K562 (cell line): ENCODE data around the gene MEOX1. TPM values are rescaled to one million over a fixed set of nuclear protein-coding genes. Genes with fewer than 3 reads are reported as not detected.

Experiments
- ATAC-seq: fragments of 200-7000 bp; cut with Tn5 transposase; 3 replicates; pipeline ENCODE4 v1.9.1; 2020; ENCODE audit warnings: moderate library complexity
- BruUV-seq: library from RNA; stranded (reverse); fragments of 400-500 nt; replicated peaks from 2 replicates; lab custom pipeline; 2021; lab: Mats Ljungman, UMichigan
- CTCF ChIA-PET: fragments of 300-600 bp; formaldehyde crosslinking; extraction: SDS; loops from one replicate; lab custom pipeline; 2021; ENCODE audit warnings: low intra/inter-chr PET ratio; lab: Yijun Ruan, JAX
- POLR2A ChIA-PET: fragments of 300-600, 350-650 bp; sonication (Branson Sonifier 250); formaldehyde crosslinking; extraction: SDS; loops from one replicate; lab custom pipeline; 2021; ENCODE audit warnings: antibody characterized with exemption, inconsistent platforms; lab: Yijun Ruan, JAX
- DNase-seq, 4 experiments: peaks; one replicate each; pipeline versions ENCODE4 v3.0.0 to v3.0.0-alpha.2; 2011 to 2018; ENCODE audit warnings: low spot score in 3 of 4, mixed read lengths in 3 of 4; ENCODE audit errors: extremely low read depth in 1 of 4
- FAIRE-seq: peaks from 2 replicates; lab custom pipeline; 2011; peaks lifted over from hg19 to GRCh38; lab: Jason Lieb, UNC
- H2AFZ ChIP-seq: 2 replicates; pipeline ENCODE4 v1.6.0; 2011; ENCODE audit warnings: low read depth, low read length, control low read depth, inconsistent platforms
- H3K27ac ChIP-seq: fragments of 200-600 bp; 3 replicates; pipeline ENCODE4 v1.8.0; 2011; ENCODE audit warnings: low read depth, mild to moderate bottlenecking, control low read depth, inconsistent platforms, low read length, moderate library complexity, mixed read lengths; ENCODE audit errors: extremely low read depth
- H3K27me3 ChIP-seq, 2 experiments: fragments of 300-600 bp in 1 of 2; 2 replicates in 1 of 2; 3 replicates in 1 of 2; pipeline versions ENCODE4 v1.6.0 to v1.8.0; 2011; ENCODE audit warnings: inconsistent platforms in 2 of 2, low read length in 2 of 2, mild to moderate bottlenecking in 1 of 2, mixed read lengths in 1 of 2, moderate library complexity in 1 of 2; ENCODE audit not compliant: control insufficient read depth in 2 of 2, insufficient read depth in 2 of 2
- H3K36me3 ChIP-seq: fragments of 300-600 bp; 3 replicates; pipeline ENCODE4 v1.8.0; 2011; ENCODE audit warnings: mild to moderate bottlenecking, low read length, inconsistent platforms; ENCODE audit not compliant: control insufficient read depth, insufficient read depth
- H3K4me1 ChIP-seq, 2 experiments: fragments of 200-600 bp in 1 of 2; replicated peaks in 1 of 2; 2 replicates in 1 of 2; 3 replicates in 1 of 2; pipeline versions ENCODE4 v1.5.1 to v1.8.0; 2011; ENCODE audit warnings: inconsistent platforms in 2 of 2, low read length in 2 of 2, mild to moderate bottlenecking in 1 of 2, mixed read lengths in 1 of 2, moderate library complexity in 1 of 2; ENCODE audit not compliant: control insufficient read depth in 2 of 2, insufficient read depth in 2 of 2
- H3K4me2 ChIP-seq: 2 replicates; pipeline ENCODE4 v1.6.1; 2011; ENCODE audit warnings: low read length, control low read depth, inconsistent platforms, mixed read lengths; ENCODE audit not compliant: insufficient read depth
- H3K4me3 ChIP-seq: fragments of 200-600 bp; sonication (generic), shearing (Covaris generic); 2 replicates; pipeline ENCODE4 v1.5.1; 2016; ENCODE audit warnings: control low read depth, inconsistent platforms
- H3K79me2 ChIP-seq: fragments of 200-600 bp; 3 replicates; pipeline ENCODE4 v1.8.0; 2011; ENCODE audit warnings: low read length, inconsistent platforms; ENCODE audit not compliant: control insufficient read depth, insufficient read depth
- H3K9ac ChIP-seq, 2 experiments: 2 replicates each; pipeline versions ENCODE4 v1.6.0 to v1.6.1; 2011; ENCODE audit warnings: low read depth in 2 of 2, low read length in 2 of 2, control low read depth in 1 of 2, inconsistent platforms in 1 of 2, mild to moderate bottlenecking in 1 of 2, mixed read lengths in 1 of 2; ENCODE audit not compliant: insufficient read depth in 1 of 2
- H3K9me1 ChIP-seq: one replicate; pipeline ENCODE4 v1.6.0; 2011; ENCODE audit warnings: inconsistent platforms, mild to moderate bottlenecking, low read length, moderate library complexity; ENCODE audit not compliant: control insufficient read depth, insufficient read depth
- H3K9me3 ChIP-seq: replicated peaks from 2 replicates; pipeline ENCODE4 v1.5.1; 2011; ENCODE audit warnings: low read depth, low read length, inconsistent platforms; ENCODE audit not compliant: control insufficient read depth, insufficient read depth
- H4K20me1 ChIP-seq: replicated peaks from 2 replicates; pipeline ENCODE4 v1.6.1; 2011; ENCODE audit warnings: low read length, inconsistent platforms, mixed read lengths; ENCODE audit not compliant: control insufficient read depth, insufficient read depth
- ADNP ChIP-seq: fragments of 200-800 bp; sonication (Bioruptor generic); IDR thresholded peaks from 2 replicates; pipeline ENCODE4 v1.6.1; 2016; ENCODE audit warnings: missing genetic modification characterization, missing compliant biosample characterization
- CBFA2T2 ChIP-seq: fragments of 450-650 bp; conservative IDR thresholded peaks from 2 replicates; pipeline ENCODE4 v1.6.1; 2017; ENCODE audit warnings: mild to moderate bottlenecking
- CHCHD3 ChIP-seq: fragments of 250-450 bp; sonication (Bioruptor Pico); IDR thresholded peaks from 2 replicates; pipeline ENCODE4 v2.1.2; 2022; ENCODE audit warnings: mild to moderate bottlenecking
- CUX1 ChIP-seq: fragments of 200-800 bp; sonication (Bioruptor generic); IDR thresholded peaks from 2 replicates; pipeline ENCODE4 v1.6.1; 2016; ENCODE audit warnings: missing genetic modification characterization, missing compliant biosample characterization
- CXXC5 ChIP-seq: fragments of 250-450 bp; sonication (Bioruptor Pico); IDR thresholded peaks from 2 replicates; pipeline ENCODE4 v1.8.0; 2022; ENCODE audit warnings: inconsistent platforms, mild to moderate bottlenecking, moderate library complexity
- DACH1 ChIP-seq: fragments of 450-650 bp; IDR thresholded peaks from 2 replicates; pipeline ENCODE4 v1.6.1; 2018; ENCODE audit not compliant: partially characterized antibody
- HDAC1 ChIP-seq, 2 experiments: fragments of 450-650 bp; IDR thresholded peaks; 2 replicates each; pipeline ENCODE4 v1.6.1; 2016 to 2017; ENCODE audit warnings: inconsistent platforms in 1 of 2, mild to moderate bottlenecking in 1 of 2, moderate library complexity in 1 of 2
- MAZ ChIP-seq, 2 experiments: fragments of 450-650 bp in 1 of 2; sonication (generic) in 1 of 2; formaldehyde crosslinking; IDR thresholded peaks in 1 of 2; conservative IDR thresholded peaks in 1 of 2; 2 replicates each; pipeline versions ENCODE4 v1.4.0 to v1.5.0; 2020; ENCODE audit warnings: mild to moderate bottlenecking in 1 of 2, missing genetic modification reagents in 1 of 2
- MXI1 ChIP-seq: IDR thresholded peaks from 2 replicates; pipeline ENCODE4 v1.6.1; 2011; ENCODE audit warnings: low read depth, mild to moderate bottlenecking, improper control_type of control experiment, low read length
- MYBL2 ChIP-seq, 2 experiments: fragments of 450-650 bp in 1 of 2; sonication (generic) in 1 of 2; formaldehyde crosslinking in 1 of 2; IDR thresholded peaks; 2 replicates each; pipeline versions ENCODE4 v1.6.1 to v1.8.1; 2017 to 2022; ENCODE audit warnings: borderline replicate concordance in 1 of 2, inconsistent platforms in 1 of 2, low read depth in 1 of 2, mild to moderate bottlenecking in 1 of 2, missing genetic modification reagents in 1 of 2, moderate library complexity in 1 of 2
- RAD51 ChIP-seq: fragments of 450-650 bp; IDR thresholded peaks from 2 replicates; pipeline ENCODE4 v1.7.1; 2016; ENCODE audit warnings: low read depth, mild to moderate bottlenecking, borderline replicate concordance
- TAF1 ChIP-seq: IDR thresholded peaks from 2 replicates; pipeline ENCODE4 v1.6.1; 2011; ENCODE audit warnings: mild to moderate bottlenecking, low read length, moderate library complexity; ENCODE audit not compliant: insufficient read depth, control insufficient read depth, severe bottlenecking; ENCODE audit errors: extremely low read depth
- TRIM28 ChIP-seq: fragments of 450-650 bp; IDR thresholded peaks from 2 replicates; pipeline ENCODE4 v1.6.1; 2017
- ZC3H8 ChIP-seq: fragments of 450-650 bp; IDR thresholded peaks from 2 replicates; pipeline ENCODE4 v1.6.1; 2017
- WGBS: fragments of 100-300 bp; shearing (Covaris generic); methylation state at CpG from one replicate; pipeline ENCODE4 v1.1.6; 2016; ENCODE audit warnings: low coverage, mixed read lengths; ENCODE audit not compliant: insufficient coverage; ENCODE audit errors: missing lambda C conversion rate; 5-methylcytosine and 5-hydroxymethylcytosine counted together
- in situ Hi-C: fragments of 300-500 bp; cut with MboI; formaldehyde crosslinking; loops from 4 replicates; pipeline ENCODE4 v1.15.0; 2018; ENCODE audit warnings: inconsistent platforms, mixed read lengths
- intact Hi-C: fragments of 100-400 bp; cut with micrococcal nuclease; formaldehyde crosslinking; loops from 2 replicates; pipeline ENCODE4 v1.14.2; 2022
- polyA plus RNA-seq, 8 experiments: library from polyadenylated mRNA; depleted of rRNA in 4 of 8; stranded (reverse) in 5 of 8; unstranded in 3 of 8; fragments of >200 nt; fragmentation: Nextera tagmentation in 2 of 8; fragmentation: Illumina TruSeq in 1 of 8; extraction: Ambion mirVana in 2 of 8; extraction: Trizol in 1 of 8; gene quantifications; 2 replicates each; pipeline versions ENCODE4 v1.2.1 to v1.2.3, GENCODE V29; 2011 to 2014; ENCODE audit warnings: inconsistent platforms in 1 of 8, missing spikeins in 1 of 8
- total RNA-seq, 7 experiments: library from RNA; depleted of rRNA in 6 of 7; stranded (reverse); fragments of >200 nt in 6 of 7; fragmentation: Illumina TruSeq in 2 of 7; extraction: Trizol in 2 of 7; gene quantifications; 2 replicates each; pipeline versions ENCODE4 v1.2.1 to v1.2.3, GENCODE V29; 2011 to 2021; ENCODE audit warnings: low replicate concordance in 1 of 7
- TF ChIP-seq, protein P1 (sequence below): sonication (generic); formaldehyde crosslinking; IDR thresholded peaks from 2 replicates; pipeline ENCODE4 v1.9.0; 2022; ENCODE audit warnings: mild to moderate bottlenecking, missing genetic modification reagents

The MEOX1 gene
- total and polyA plus RNA-seq, 9 of the 15 experiments (the other 6 are each of a cell fraction or from before 2014, with no cell fraction given), result not detected

GRCh38 chr17:43612515-43612914 lies 49.2 kb downstream of the MEOX1 start (continued):
- TF ChIP-seq MYBL2 (IDR thresholded peaks at IDR 0.05; ENCODE audit: low read depth) (no peak), MYBL2 (CRISPR knock-in tag; IDR thresholded peaks at IDR 0.05; ENCODE audit: borderline replicate concordance) (no peak), CHCHD3 (CRISPR knock-in tag) (no peak)

- no peak overlapping the region for H3K4me3 ChIP-seq
- H3K9me3 ChIP-seq, result no peaks in the 10 kb centered on the region
- no peaks in the 10 kb centered on the region for H3K9me1 ChIP-seq
- H3K27ac ChIP-seq, result no peak overlapping the region
- peaks cover 0 to 11% of the 10 kb centered on the region in 2 experiments; a peak in 1 of 5 replicates for H3K4me1 ChIP-seq
- 0% methylated on average over 1 of the region's 2 CpGs for WGBS
- no peak for FAIRE-seq
- H3K79me2 ChIP-seq, result no peaks in the 10 kb centered on the region
- no peaks in the 10 kb centered on the region for H4K20me1 ChIP-seq
- POLR2A ChIA-PET, result interaction anchor here (1.5 kb wide), 1 partner anchor 13 kb away, joined by 3 read pairs; no protein-coding TSS in a partner anchor
- CTCF ChIA-PET, result no interaction called here
- no peak for ATAC-seq
- H3K4me2 ChIP-seq, result no peak overlapping the region
- no peaks in the 10 kb centered on the region for H3K36me3 ChIP-seq
- intact Hi-C loops, result no loop called here
- no TSS peak for BruUV-seq
- H3K9ac ChIP-seq, result no peak overlapping the region
- in situ Hi-C loops, result no loop called here
- H2AFZ ChIP-seq, result no peak overlapping the region
- DNase-seq, result peak in 2 of 4 experiments; percentile 57 to 63
- H3K27me3 ChIP-seq, result peaks cover 8 to 17% of the 10 kb centered on the region in 2 experiments; a peak in 3 of 5 replicates
- TF ChIP-seq ADNP (tag), result no peak
- TF ChIP-seq, protein P1, sequence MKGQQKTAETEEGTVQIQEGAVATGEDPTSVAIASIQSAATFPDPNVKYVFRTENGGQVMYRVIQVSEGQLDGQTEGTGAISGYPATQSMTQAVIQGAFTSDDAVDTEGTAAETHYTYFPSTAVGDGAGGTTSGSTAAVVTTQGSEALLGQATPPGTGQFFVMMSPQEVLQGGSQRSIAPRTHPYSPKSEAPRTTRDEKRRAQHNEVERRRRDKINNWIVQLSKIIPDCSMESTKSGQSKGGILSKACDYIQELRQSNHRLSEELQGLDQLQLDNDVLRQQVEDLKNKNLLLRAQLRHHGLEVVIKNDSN (CRISPR knock-in tag), result peak; percentile 74
- TF ChIP-seq RAD51, result peak; percentile 45
- no peak for TF ChIP-seq ZC3H8
- TF ChIP-seq MAZ (CRISPR knock-in tag; conservative IDR thresholded peaks at IDR 0.05 in 1 of 2, IDR thresholded peaks at IDR 0.05 in 1 of 2), result no peak
- no peak for TF ChIP-seq HDAC1 (IDR thresholded peaks at IDR 0.05)
- TF ChIP-seq DACH1, result no peak
- TF ChIP-seq MXI1, result no peak
- no peak for TF ChIP-seq CUX1 (CRISPR knock-in tag)
- TF ChIP-seq CBFA2T2, result no peak; the same call in 1 of the 2 replicates
- TF ChIP-seq CXXC5 (CRISPR knock-in tag), result no peak
- no peak for TF ChIP-seq TAF1
- no peak for TF ChIP-seq TRIM28
Measured at GRCh38 chr17:43611230-43611969, 50.3 kb downstream of the MEOX1 start.
